GM18502 (cell line): Measurements from ENCODE around the gene CDK5RAP2.
"Not testable (repeated sequence)": the region's sequence is repeated elsewhere in the genome, so short reads cannot be mapped to it uniquely, and the experiment has no call there.

Experiments
- ATAC-seq: cut with Tn5 transposase; IDR thresholded peaks from one replicate; pipeline ENCODE4 v1.9.1; 2021; ENCODE audit warnings: mild to moderate bottlenecking; ENCODE audit not compliant: unreplicated experiment, poor library complexity

Gene CDK5RAP2

GRCh38 chr9:120480707-120481106 lies 99.3 kb downstream of the CDK5RAP2 start:
- ATAC-seq, result no peak

DNA sequence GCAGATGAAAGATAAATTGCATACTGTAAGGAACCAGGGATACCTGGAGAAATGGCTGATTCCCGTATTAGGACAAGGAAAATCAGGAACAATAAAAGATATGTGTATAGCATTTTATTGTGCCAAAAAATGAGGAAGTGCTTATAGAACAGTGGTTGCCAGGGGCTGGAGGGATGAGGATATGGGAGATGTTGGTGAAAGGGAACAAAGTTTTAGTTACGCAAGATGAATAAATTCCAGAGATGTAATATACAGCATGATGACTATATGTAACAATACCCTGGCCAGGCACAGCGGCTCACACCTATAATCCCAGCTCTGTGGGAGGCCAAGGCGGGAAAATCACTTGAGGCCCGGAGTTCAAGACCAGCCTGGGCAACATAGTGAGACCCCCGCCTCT lies 101.8 kb downstream of the CDK5RAP2 start:
- ATAC-seq, result no peak

DNA sequence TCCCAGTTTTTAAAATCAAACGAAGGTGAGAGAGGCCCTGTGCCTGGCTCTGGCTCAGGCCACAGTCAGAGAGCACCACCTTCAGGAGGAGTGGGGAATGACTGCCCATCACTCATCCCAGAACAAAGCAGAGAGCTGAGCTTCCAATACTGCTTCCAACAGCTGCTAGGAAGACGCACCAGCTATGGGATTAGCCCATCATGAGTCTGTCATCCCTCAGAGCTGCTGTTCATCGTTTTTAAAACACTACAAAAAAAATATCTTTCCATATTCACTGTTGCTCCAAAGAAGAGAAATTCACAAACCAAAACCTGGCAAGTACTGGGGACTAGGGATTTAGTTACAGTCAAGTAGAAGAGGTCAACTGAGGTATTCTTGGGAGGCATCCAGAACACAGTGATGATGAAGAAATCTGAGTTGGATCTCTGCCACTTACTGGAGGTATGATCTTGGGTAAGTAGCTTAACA lies 102.4 kb downstream of the CDK5RAP2 start:
- peak; percentile 64 for ATAC-seq

GRCh38 chr9:120475341-120475740 lies 104.6 kb downstream of the CDK5RAP2 start:
- ATAC-seq, result no peak

DNA sequence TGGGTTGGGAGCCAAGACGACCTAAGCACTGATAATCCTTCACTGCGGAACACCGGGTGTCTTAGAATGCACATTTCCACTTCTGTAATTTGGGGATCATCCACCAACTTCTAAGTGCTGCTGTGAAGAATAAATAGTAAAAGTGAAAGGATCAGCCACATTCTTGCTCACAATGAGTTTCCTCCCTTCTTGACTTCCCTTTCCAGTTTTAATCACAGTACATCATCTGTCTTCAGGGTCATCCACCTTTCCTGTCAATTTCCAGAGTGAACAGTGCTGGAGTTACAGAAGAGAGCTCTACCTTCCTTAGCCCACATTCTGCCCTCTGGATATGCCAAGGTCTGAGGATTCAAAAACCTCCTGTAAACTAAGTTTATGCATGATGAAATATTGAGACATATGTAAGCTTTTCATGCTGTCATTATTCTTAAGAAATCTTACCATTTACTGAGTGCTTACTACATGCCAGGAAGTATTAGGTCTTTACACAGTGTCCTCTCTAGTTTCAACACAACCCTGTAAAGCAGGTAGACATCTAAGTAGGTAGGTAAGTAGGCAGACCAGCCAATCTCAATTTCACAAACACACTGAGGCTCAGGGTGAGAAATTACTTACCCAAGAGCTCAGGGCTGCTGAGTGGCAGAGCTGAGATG lies 105.2 kb downstream of the CDK5RAP2 start:
- no peak for ATAC-seq

GRCh38 chr9:120473608-120474007 lies 106.4 kb downstream of the CDK5RAP2 start:
- no peak for ATAC-seq

- no peak for ATAC-seq
Measured at GRCh38 chr9:120465685-120466407, 114.1 kb downstream of the CDK5RAP2 start.

DNA sequence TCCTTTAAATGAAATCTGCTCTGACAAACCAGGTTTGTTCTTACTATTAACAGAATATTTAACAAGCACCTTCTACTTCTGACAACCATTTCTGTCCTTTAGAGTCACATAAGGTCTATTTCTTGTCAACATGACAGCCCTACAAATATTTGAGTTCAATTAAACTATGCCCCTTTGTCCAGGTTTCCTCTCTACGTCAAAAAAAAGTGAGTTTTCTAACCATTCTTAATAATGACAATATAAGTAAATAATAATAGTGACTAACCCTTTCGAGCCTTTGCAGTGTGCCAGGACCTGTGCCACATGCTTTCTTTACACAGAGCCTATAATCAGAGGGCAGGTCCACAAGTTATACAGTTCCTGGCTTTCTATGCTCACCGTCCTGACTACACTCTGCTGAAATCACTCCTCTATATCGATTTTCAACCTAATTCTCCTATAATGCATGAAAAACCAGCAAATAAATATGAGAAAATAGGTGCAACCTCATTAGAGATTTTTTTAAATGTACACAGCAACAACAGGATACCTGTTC lies 115.0 kb downstream of the CDK5RAP2 start:
- no peak for ATAC-seq

DNA sequence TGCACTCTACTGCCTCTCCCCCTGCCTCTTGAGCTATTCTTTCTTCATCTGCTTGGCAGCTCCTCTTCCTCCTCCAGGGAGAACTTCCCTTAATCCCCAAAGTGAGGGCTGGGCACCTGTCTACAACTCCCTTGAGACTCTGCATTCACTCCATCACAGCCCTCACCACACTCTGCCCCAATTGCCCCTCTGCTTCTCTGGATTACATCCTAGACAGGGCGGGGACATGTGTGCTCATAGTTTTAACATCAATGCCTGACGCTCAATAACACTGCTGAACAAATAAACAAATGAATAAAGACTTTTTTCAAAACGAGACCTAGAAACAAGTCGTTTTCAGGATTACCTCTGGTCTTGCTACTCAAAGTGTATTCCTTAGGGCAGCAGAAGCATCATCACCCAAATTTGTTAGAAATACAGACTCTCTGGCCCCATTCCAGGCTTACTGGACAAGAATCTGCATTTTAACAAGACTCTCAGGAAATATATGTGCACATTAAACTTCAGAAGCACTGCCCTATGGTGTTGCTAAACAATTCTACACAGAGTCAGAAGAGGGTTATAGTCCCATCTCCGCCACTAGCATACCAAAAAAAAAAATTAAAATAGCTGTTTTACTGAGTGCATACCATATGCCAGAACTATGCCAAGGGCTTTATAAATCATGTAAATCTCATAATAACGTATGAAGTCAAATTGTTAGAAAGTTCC lies 115.6 kb downstream of the CDK5RAP2 start:
- ATAC-seq, result no peak

DNA sequence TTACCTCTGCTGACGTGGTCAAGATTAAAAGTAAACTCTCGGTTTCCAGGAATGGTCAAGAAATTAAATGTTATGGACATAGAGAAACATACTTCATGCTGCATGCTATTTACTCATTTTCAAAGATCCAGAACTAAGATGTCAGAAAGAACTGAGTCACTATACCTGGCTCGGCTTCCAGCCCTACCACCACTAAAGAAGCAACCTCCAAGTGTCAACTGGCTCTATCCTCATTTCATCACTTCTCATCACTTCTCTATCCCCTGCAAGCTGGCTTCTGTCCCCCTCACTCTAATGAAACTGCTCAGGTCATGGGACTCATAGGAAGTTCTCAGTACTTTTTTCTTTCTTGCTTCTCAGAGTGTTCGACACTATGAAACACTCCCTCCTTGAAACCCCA lies 116.2 kb downstream of the CDK5RAP2 start:
- no peak for ATAC-seq

GRCh38 chr9:120461677-120462076 lies 118.3 kb downstream of the CDK5RAP2 start:
- ATAC-seq, result not testable (repeated sequence)

GRCh38 chr9:120456218-120456617 lies 123.7 kb downstream of the CDK5RAP2 start:
- ATAC-seq, result no peak

DNA sequence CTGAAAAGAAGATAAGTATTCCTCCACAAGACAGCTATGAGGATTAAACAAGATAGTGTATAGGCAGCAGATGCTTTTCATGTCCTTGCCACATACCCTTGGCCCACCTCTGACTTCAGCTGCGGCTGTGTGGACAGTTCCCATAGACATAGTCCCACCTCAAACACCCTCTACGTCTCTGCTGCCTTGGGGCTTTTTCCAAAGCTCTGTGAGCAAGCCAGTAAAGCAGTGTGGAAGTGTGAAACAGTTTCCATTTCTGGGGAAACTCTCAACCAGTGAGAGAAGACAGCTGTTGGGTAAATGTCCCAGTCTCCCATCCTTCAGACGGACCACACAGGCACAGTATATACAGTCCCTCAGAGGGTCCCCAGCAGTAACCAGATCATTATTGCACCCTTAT lies 125.5 kb downstream of the CDK5RAP2 start:
- no peak for ATAC-seq

- no peak for ATAC-seq
Measured at GRCh38 chr9:120453792-120454191, 126.2 kb downstream of the CDK5RAP2 start.

DNA sequence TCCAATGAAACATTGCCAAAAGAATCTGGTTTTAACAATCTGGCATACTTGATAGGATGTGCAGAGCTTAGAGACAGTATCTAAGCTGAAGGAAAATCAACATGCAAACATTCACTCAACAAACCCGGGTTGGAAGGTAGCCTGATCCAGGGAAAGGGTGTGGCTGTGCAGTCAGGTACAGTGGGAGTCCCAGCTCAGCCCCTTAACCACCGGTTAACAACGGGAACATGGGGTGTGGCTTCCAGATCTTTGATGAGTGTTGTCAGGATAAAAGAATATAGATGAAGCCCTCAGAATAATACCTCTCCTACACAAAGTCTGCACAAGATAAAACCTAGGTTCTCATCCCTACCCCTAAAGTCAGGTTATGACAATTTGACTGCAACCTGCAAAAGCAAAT lies 127.3 kb downstream of the CDK5RAP2 start:
- no peak for ATAC-seq

GRCh38 chr9:120450916-120451315 lies 129.1 kb downstream of the CDK5RAP2 start:
- ATAC-seq, result no peak

- ATAC-seq, result no peak
Measured at GRCh38 chr9:120449566-120449965, 130.4 kb downstream of the CDK5RAP2 start.

DNA sequence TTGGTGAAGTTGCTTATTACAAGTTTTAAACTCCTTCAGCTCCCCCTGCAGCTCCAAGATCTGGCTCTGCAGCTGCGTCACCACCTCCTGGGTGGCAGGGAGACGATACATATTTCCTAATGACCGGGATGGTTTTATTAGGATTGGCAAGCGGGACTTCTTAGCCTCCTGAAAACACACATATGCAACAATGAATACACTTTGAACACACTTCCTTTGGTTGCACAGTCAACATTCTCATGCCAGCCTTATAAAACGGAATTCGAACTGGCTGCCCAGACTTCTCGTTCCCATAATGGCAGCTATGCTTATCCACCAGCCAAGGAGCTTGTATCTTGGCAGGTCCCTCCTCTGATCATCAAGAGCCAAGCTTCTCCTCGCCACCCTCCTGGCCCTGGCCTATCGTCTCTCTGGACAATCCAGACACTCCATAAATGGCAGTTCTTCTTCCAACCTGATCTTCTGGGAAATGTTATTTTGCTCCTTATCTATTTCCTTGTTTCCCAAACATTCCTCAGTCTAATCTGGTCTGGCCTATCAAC lies 131.9 kb downstream of the CDK5RAP2 start:
- no peak for ATAC-seq

GRCh38 chr9:120446671-120447070 lies 133.3 kb downstream of the CDK5RAP2 start:
- no peak for ATAC-seq

DNA sequence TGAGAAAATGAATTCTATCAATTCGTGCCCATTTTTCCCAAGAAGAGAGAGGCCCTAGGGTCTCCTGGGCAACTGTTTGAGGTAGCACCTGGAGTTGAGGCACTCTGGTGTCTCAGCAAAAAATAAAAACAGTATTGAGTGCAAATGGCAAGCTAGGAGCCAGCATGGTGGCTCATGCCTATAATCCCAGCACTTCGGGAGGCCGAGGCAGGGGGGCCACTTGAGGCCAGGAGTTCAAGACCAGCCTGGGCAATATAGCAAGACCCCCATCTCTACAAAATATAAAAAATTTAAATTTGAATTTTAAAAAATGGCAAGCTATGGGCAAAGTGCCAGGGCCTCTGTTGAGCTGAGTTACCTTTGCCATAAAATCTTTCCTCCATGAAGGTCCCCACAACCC lies 136.0 kb downstream of the CDK5RAP2 start:
- no peak for ATAC-seq

GRCh38 chr9:120443489-120443888 lies 136.5 kb downstream of the CDK5RAP2 start:
- no peak for ATAC-seq
